ENCODE results near the gene ZBTB20.

DNA sequence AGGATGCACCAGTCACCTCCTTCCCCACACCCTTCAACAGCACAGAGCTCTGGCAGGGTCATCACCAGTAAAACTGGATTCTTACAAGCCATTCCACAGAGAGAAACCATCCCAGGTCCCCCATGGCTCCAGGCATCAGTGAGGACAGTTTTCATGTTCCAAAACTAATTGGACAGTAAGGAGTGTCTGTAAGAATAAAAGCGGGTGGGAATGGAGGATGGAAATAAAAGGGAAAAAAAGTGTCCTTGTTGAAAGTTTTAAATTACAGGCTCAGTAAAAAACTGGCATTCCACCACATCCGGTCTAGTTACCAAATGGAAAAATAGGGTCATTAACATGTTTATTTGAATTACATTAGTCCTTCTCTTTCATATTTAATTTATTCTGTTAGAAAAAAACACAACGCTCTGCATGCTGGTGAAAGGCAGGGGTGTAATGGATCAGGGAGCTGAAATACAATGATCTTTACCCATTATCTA, 735.9 kb downstream of the ZBTB20 start:
- TF ChIP-seq, protein P1, sequence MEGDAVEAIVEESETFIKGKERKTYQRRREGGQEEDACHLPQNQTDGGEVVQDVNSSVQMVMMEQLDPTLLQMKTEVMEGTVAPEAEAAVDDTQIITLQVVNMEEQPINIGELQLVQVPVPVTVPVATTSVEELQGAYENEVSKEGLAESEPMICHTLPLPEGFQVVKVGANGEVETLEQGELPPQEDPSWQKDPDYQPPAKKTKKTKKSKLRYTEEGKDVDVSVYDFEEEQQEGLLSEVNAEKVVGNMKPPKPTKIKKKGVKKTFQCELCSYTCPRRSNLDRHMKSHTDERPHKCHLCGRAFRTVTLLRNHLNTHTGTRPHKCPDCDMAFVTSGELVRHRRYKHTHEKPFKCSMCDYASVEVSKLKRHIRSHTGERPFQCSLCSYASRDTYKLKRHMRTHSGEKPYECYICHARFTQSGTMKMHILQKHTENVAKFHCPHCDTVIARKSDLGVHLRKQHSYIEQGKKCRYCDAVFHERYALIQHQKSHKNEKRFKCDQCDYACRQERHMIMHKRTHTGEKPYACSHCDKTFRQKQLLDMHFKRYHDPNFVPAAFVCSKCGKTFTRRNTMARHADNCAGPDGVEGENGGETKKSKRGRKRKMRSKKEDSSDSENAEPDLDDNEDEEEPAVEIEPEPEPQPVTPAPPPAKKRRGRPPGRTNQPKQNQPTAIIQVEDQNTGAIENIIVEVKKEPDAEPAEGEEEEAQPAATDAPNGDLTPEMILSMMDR (IDR thresholded peaks at IDR 0.05), result no peak
- TF ChIP-seq POLR2A (IDR thresholded peaks at IDR 0.05), result no peak

Data from right lobe of liver (tissue), 4 donors.